Stimulated activated effector memory CD8-positive, alpha-beta T cell treated with anti-CD3 and anti-CD28 coated beads, Interleukin-12 subunit alpha, Interleukin-12 subunit beta, amount 100 ng/mL, for 72 hours (primary cell): Measurements from ENCODE around the gene RASGRF1.
"Not testable (repeated sequence)": the region's sequence is repeated elsewhere in the genome, so short reads cannot be mapped to it uniquely, and the experiment has no call there.

ENCODE experiments used
- ATAC-seq: fragments of 150-1000 bp; cut with Tn5 transposase; 2 replicates; pipeline ENCODE4 v1.10.0; 2021
- DNase-seq, 2 donors: peaks; one replicate each; pipeline ENCODE4 v3.0.0; 2021 to 2022; ENCODE audit warnings: low spot score in 2 of 2
- H3K27ac Mint-ChIP-seq: one replicate; pipeline ENCODE4 v1.8.0; 2022; ENCODE audit warnings: mild to moderate bottlenecking, mixed read lengths
- H3K36me3 Mint-ChIP-seq: one replicate; pipeline ENCODE4 v1.8.0; 2022; ENCODE audit warnings: mild to moderate bottlenecking, mixed read lengths
- H3K4me1 Mint-ChIP-seq: one replicate; pipeline ENCODE4 v1.8.0; 2022; ENCODE audit warnings: mixed read lengths
- H3K4me3 Mint-ChIP-seq: one replicate; pipeline ENCODE4 v1.8.0; 2022; ENCODE audit warnings: mild to moderate bottlenecking, mixed read lengths
- H3K9me3 Mint-ChIP-seq: one replicate; pipeline ENCODE4 v1.8.0; 2022; ENCODE audit warnings: mixed read lengths

Gene RASGRF1

DNA sequence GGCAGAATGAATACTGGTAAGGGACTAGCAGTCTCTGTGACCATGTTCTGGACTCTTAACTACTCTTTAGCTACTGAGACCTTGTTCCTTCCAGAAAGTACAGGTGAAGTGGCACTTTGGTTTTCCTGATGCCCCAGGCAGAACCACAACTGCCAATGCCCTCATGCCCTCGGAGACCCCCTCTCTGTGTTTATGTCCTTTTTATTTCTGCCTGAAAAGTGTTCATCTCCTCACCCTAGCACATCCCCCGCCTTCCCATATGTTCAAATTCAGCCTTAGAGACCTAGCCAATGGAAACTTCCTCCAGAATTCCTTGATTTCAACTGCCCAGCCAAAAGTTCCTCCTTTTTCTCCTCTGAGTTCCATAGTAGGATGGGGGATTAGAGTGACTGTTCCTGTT is 23.3 kb upstream of the RASGRF1 start:
- no peak overlapping the region for H3K4me3 Mint-ChIP-seq
- DNase-seq = no peak

DNA sequence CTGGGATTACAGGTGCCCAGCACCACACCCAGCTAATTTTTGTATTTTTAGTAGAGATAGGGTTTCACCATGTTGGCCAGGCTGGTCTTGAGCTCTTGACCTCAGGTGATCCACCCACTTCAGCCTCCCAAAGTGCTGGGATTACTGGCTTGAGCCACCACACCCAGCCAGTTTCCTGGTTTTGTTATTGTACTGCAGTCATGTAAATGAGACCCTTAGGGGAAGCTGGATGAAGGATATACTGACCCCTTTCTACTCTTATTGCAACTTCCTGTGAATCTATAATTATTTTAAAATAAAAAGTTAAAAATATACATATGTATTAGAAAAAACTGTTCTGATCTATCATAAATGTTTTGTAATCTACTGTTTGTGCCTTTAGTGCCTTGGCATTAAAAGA is 20.8 kb upstream of the RASGRF1 start:
- not testable (repeated sequence) for ATAC-seq, H3K27ac Mint-ChIP-seq, H3K4me1 Mint-ChIP-seq, H3K9me3 Mint-ChIP-seq, DNase-seq, H3K36me3 Mint-ChIP-seq, H3K4me3 Mint-ChIP-seq

More for the DNA sequence above, 23.3 kb upstream of the RASGRF1 start:
- ATAC-seq = no peak
- Mint-ChIP-seq H3K27ac (no peak overlapping the region), H3K9me3 (no peaks in the 10 kb centered on the region), H3K36me3 (no peaks in the 10 kb centered on the region), H3K4me1 (no peaks in the 10 kb centered on the region)

DNA sequence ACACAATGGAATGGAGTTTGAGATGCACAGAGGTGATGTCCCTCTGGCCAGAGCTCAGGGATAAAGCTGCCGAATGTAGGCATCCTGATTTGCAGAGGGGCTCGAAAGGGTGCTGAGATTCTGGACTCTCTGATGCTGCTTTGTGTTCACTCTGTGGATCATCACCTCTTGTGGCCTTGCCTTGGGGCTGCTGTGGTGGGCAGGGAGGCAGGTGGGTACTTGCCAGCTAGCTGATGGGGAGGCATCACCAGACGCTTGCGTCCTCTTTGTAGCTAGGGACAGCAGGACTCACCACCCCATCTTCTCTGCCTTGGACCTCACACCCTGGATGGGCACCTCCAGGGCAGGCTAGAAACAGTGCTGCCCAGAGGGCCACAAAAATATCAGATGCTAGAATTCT is 14.6 kb upstream of the RASGRF1 start:
- no peaks in the 10 kb centered on the region for H3K4me1 Mint-ChIP-seq
- no peaks in the 10 kb centered on the region for H3K36me3 Mint-ChIP-seq
- DNase-seq (no peak), ATAC-seq (no peak)
- H3K4me3 Mint-ChIP-seq = no peak overlapping the region
- no peak overlapping the region for H3K27ac Mint-ChIP-seq
- no peaks in the 10 kb centered on the region for H3K9me3 Mint-ChIP-seq

DNA sequence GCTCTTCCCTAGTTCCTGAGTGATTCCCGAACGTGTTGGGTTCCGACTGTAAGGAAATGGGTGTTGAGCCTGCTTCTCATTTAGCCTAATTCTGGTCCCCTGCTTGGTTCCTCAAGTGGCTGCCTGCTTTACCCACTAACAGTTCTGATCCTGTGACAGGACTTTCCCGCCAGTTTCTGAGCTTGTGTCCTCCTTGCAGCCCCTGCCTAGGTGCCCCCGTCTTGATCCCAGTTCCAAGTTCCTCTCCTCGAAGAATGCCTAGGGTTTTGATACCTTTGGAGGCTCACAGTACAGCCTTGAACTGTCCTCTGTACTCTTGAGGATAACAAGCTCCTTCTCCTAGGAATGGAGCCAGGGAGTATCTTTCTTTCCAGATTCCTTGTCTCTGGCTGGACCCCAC is 12.0 kb upstream of the RASGRF1 start:
- H3K9me3 Mint-ChIP-seq = no peaks in the 10 kb centered on the region
- H3K4me3 Mint-ChIP-seq = no peak overlapping the region
- H3K27ac Mint-ChIP-seq = no peak overlapping the region
- no peaks in the 10 kb centered on the region for H3K36me3 Mint-ChIP-seq
- no peak for DNase-seq
- H3K4me1 Mint-ChIP-seq = no peaks in the 10 kb centered on the region
- ATAC-seq = peak; percentile 16

DNA sequence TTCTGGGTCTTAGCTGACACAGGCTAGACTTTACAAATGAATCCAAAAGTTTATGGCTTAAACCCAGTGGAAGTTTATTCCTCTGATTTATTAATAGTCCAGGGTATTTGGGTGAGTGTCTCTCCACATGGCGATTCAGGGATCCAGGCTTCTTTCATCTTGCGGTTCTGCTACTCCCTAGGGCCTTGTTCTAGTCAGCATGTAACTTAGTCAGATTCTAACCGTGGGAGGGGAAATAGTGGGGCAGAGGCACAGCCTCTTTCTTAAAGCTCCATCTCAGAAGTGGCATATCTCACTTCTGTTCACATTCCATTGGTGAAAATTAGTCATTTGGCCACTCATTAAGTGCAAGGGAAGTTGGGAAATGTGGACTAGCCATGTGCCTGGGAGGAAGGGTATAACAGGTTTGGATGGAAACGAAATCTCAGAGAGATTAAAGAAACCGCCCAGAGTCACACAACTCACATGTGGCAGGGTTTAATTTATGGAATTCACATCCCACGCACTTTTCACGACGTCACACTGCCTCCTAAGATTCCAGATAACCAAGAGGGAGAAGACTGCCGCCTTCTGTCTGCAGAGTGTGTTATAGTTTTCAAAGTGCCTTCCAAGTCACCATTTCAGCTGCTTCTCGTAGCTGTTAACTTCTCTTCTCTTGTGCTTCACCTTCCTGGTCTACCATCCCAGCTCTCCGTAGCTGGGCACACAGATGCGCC is 11.4 kb upstream of the RASGRF1 start:
- no peaks in the 10 kb centered on the region for H3K4me1 Mint-ChIP-seq
- H3K36me3 Mint-ChIP-seq = no peaks in the 10 kb centered on the region
- ATAC-seq = no peak
- no peak overlapping the region for H3K27ac Mint-ChIP-seq
- no peaks in the 10 kb centered on the region for H3K9me3 Mint-ChIP-seq
- DNase-seq = no peak
- H3K4me3 Mint-ChIP-seq = no peak overlapping the region

DNA sequence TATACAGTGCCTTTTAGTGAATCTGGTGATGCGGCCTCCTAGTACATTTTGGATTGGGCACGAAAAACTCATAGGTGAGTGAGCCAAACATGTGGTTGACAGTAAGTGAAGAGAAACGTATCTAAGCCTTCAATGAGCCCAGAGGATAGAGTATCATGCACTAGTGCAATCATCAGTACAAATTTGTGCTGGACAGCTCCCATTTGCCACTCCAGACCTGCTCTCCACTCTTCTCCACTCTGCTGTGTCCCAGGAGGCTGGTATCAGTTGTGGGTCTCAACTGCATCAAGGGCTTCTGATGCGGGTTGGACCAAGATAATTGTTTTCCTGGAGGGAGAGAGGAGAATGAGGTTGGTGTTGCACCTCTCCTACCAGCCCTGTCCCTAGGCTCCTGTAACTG is 9.1 kb upstream of the RASGRF1 start:
- DNase-seq (no peak), ATAC-seq (no peak)
- Mint-ChIP-seq H3K4me3 (no peak overlapping the region), H3K9me3 (no peaks in the 10 kb centered on the region), H3K27ac (no peak overlapping the region), H3K4me1 (no peaks in the 10 kb centered on the region), H3K36me3 (no peaks in the 10 kb centered on the region)

DNA sequence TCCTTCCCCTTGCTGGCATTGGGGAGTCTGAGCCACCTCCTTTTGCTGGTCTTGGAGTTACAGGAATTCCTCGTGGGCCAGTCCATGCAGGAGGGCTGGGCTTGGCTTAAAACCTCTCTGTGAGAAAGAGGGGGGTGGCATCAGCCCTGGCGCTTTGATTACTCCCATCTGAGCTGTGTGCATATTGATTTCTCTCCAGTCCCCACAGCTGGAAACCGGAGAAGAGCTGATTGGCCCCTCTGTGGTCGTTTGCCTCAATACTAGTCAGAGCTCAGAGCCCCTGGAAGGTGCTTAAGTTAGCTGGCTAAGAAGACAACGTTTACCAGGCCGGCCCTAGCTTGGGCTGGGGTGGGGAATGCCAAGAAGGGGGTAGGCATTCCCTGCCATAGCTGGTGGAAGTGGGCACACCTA is 4.0 kb upstream of the RASGRF1 start:
- peaks cover 8% of the 10 kb centered on the region for H3K4me1 Mint-ChIP-seq
- H3K27ac Mint-ChIP-seq = no peak overlapping the region
- H3K4me3 Mint-ChIP-seq = no peak overlapping the region
- ATAC-seq = peak; percentile 26
- H3K36me3 Mint-ChIP-seq = peaks cover 6% of the 10 kb centered on the region
- DNase-seq = no peak
- H3K9me3 Mint-ChIP-seq = no peaks in the 10 kb centered on the region

DNA sequence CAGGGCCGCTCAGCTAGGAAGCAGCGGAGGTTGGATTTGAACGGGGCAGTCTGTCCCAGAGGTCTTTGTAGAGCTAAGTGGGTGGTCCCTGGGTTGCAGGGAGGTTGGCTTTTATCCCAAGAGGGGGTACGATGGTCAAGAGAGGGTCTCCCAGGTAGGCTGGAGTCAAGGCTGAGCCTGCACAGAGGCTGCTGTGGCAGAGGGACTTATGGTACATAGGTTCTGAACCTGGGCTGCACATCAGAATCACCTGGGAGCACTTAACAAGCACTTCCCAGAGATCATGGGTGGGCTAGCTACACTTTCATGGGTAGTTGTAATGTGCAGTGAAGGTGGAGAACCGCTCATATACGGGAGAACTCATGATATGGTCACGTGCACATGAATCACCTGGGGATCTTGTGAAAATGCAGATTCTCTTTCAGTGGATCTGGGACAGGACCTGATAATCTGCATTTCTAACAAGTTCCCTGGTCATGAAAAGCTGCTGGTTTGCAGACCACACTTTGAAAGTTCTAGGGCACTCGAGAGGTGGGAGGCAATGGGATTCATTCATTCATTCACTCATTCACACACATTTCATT is 2.9 kb upstream of the RASGRF1 start:
- DNase-seq (no peak), ATAC-seq (no peak)
- H3K4me3 Mint-ChIP-seq = no peak overlapping the region
- H3K4me1 Mint-ChIP-seq = peaks cover 8% of the 10 kb centered on the region
- peaks cover 6% of the 10 kb centered on the region for H3K36me3 Mint-ChIP-seq
- no peaks in the 10 kb centered on the region for H3K9me3 Mint-ChIP-seq
- no peak overlapping the region for H3K27ac Mint-ChIP-seq

DNA sequence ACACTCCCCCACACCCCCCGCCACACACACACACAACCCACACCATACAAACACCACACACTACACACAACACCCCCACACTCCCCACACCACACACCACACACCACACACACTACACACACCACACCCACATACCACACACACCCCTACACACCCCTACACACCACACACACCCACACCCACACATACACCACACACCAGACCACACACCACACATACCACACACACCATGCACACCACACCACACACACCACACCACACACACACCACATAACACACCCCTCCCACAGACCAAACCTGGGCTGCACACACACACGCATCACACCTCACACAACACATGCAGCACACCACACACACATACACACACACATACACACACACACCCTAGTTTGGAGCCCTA is 1.8 kb upstream of the RASGRF1 start:
- peaks cover 8% of the 10 kb centered on the region for H3K4me1 Mint-ChIP-seq
- DNase-seq = no peak
- ATAC-seq = no peak
- H3K4me3 Mint-ChIP-seq = no peak overlapping the region
- H3K9me3 Mint-ChIP-seq = no peaks in the 10 kb centered on the region
- H3K36me3 Mint-ChIP-seq = peaks cover 6% of the 10 kb centered on the region
- no peak overlapping the region for H3K27ac Mint-ChIP-seq

DNA sequence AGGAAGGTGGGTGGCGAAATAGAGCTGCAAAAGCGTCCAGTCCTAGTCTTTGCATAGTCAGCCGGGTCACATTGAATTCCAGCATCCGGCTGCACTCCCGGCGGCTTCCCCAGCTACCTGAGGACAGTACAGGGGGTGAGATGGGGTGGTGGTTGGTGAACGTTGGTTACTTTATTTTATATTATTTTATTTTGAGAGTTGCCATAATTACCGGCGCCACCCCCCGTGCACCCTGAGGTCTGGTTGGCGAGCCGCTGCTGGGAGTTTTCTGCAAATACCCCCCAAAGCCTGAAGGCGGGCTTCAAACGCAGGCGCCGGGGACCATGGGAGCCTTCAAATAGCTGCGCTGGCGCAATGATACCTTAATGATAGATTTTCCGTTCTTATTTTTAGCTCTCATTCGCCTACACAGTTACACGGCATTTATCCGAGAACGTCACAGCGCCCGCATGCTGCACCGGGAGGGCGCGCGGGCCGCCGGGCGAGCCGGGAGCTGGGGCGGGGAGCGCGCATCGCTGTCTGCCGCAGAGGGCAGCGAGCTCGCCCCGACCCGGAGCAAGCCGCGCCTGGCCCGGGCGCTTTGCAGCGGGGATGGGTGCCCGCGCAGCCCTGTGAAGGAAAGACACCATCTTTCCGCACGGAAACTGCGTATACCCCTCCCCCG is 756 bp upstream of the RASGRF1 start:
- Mint-ChIP-seq H3K9me3 (no peaks in the 10 kb centered on the region), H3K4me1 (peaks cover 8% of the 10 kb centered on the region), H3K36me3 (peaks cover 6% of the 10 kb centered on the region), H3K27ac (no peak overlapping the region), H3K4me3 (no peak overlapping the region)
- no peak for DNase-seq
- ATAC-seq = peak; percentile 44

DNA sequence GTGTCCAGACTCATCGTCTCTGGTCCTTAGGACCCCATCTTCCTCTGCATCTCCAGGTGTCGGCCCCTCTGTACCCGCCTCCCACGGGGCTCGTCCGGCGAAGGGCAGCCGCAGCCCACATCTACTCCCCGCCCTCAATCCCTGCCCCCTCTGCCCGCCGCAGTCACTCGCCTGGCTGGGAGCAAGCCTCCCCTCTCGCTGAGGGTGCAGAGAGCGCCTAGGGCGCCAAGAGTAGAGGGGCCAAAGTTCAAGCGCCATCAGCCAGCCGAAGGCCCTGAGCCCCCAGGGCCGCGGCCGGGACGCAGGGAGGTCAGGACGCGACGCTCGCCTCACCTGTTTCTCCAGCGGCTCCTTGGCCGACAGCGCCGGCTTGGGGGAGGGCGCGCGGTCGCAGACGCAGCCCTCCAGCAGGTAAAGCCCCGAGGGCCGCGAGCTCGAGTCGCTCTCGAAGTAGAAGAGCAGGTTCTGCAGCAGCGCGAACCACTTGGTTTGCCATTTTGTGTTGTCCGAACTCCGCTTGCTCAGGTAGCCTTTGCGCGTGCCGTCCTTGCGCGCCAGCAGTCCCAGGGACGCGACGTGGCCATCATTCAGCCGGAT is 592 bp downstream of the RASGRF1 start:
- peak overlapping the region; percentile 22 for H3K4me3 Mint-ChIP-seq

DNA sequence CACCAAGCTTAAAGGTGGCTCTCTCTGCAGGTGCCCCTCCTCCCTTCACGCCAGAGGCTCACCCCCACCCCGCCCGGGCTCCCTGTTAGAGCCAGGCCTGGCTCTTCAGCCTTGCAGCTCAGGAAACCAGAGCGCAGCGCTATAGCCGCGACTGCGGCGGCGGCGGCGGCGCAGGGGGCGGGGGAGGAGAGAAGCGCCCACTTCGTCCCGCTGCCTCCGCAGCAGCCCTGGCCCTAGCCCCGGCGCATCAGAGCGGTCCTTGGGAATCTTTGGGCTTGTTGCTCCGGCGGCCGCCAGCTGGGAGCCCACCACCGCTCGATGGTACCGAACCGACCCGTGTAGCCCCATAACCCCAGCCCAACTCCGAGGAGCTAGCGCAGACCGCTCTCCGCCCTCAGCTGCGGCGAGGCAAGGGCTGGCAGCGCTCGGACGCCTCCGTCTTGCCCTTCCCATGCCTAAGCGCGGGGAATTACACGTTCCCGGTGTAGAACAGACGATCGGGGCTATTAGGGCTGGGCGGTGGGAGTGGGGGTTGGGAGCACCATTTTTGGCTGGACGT is 1.2 kb downstream of the RASGRF1 start:
- peaks cover 6% of the 10 kb centered on the region for H3K36me3 Mint-ChIP-seq
- no peaks in the 10 kb centered on the region for H3K9me3 Mint-ChIP-seq
- ATAC-seq (no peak), DNase-seq (no peak)
- no peak overlapping the region for H3K4me3 Mint-ChIP-seq
- no peak overlapping the region for H3K27ac Mint-ChIP-seq
- H3K4me1 Mint-ChIP-seq = peaks cover 8% of the 10 kb centered on the region

More for the DNA sequence above, 592 bp downstream of the RASGRF1 start:
- H3K9me3 Mint-ChIP-seq = no peaks in the 10 kb centered on the region
- no peak for ATAC-seq
- no peak for DNase-seq
- H3K36me3 Mint-ChIP-seq = peaks cover 6% of the 10 kb centered on the region
- no peak overlapping the region for H3K27ac Mint-ChIP-seq
- peaks cover 8% of the 10 kb centered on the region for H3K4me1 Mint-ChIP-seq

DNA sequence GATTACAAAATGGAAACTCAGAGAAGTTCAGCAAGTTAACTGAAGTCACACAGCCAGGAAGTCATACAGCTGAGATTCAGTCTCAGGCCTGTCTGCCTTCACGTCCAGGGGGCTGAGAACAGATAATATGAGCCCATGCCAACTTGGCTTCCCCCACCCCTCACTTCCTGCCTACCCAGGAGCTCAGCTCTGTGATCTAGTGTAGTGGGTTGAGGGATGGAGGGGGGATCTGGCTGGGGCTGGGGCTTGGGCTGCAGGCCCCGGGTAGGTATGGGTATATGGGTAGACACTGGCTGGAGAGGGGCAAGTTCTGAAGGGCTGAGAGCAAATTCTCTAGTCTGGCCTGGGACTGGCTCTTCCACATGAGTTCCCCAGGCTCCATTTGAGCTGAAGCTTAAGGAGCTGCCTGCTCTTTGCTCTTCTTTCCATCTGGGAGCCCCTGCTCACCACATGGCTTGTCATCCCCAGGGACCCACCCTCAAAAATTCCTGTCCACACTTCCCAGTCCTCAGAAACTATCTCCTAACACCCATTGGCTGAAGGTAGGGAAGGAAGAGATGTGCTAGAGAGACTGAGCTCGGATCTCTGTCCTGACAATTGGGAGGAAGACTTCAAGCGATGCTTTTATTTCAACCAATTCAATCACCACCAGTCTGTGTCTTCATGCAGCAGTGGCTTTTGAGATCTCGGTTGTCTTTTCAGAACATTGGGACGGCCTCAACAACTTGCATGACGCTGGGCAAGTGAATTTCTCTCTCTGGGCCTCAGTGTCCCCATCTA is 2.0 kb downstream of the RASGRF1 start:
- DNase-seq (no peak), ATAC-seq (no peak)
- Mint-ChIP-seq H3K9me3 (no peaks in the 10 kb centered on the region), H3K4me1 (peaks cover 8% of the 10 kb centered on the region), H3K4me3 (no peak overlapping the region), H3K36me3 (peaks cover 6% of the 10 kb centered on the region), H3K27ac (no peak overlapping the region)

DNA sequence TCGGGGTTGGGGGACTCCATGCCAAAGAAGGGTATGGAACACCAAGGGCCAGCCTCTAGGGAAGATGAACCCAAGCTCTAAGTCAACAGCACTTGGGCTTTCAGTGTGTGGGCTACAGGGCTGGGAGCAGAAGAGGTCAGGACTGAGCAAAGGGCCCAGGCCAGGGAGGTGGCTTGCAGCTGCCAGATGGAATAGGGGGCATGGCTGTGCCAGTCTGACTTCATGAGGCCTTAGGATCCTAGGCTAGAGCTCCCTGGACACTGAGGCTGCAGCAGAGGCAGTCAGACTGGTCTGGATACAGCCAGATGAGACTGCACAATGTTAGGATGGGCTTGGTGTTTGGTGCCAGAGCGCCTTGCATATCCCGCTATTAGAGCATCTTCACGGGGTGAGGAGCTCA is 3.8 kb downstream of the RASGRF1 start:
- DNase-seq = no peak
- Mint-ChIP-seq H3K4me3 (no peak overlapping the region), H3K9me3 (no peaks in the 10 kb centered on the region), H3K36me3 (no peaks in the 10 kb centered on the region), H3K27ac (no peak overlapping the region), H3K4me1 (no peaks in the 10 kb centered on the region)
- no peak for ATAC-seq
